Activated CD4-positive, alpha-beta T cell treated with anti-CD3 and anti-CD28 coated beads for 36 hours (primary cell): ENCODE measurements around the gene PLA2G4B. TPM values are rescaled to one million over a fixed set of nuclear protein-coding genes. Genes with fewer than 3 reads are reported as not detected.

Experiments
- ATAC-seq: fragments of 200-7000 bp; cut with Tn5 transposase; one replicate; pipeline ENCODE4 v1.10.0; 2021; ENCODE audit warnings: mild to moderate bottlenecking, moderate library complexity
- CTCF ChIA-PET: fragments of 350-600 bp; sonication (Branson Sonifier 250); formaldehyde crosslinking; loops from one replicate; lab custom pipeline; 2021; ENCODE audit warnings: antibody characterized with exemption; lab: Charles Lee
- POLR2A ChIA-PET: fragments of 350-600 bp; sonication (Branson Sonifier 250); formaldehyde crosslinking; loops from one replicate; lab custom pipeline; 2021; ENCODE audit warnings: antibody characterized with exemption, inconsistent platforms; lab: Charles Lee
- DNase-seq: peaks from one replicate; pipeline ENCODE4 v3.0.0-alpha.2; 2020
- H3K27ac Mint-ChIP-seq: one replicate; pipeline ENCODE4 v1.8.0; 2021; ENCODE audit warnings: mixed read lengths
- H3K27me3 Mint-ChIP-seq: one replicate; pipeline ENCODE4 v1.8.0; 2021; ENCODE audit warnings: mixed read lengths
- H3K36me3 Mint-ChIP-seq: one replicate; pipeline ENCODE4 v1.8.0; 2021; ENCODE audit warnings: low read depth, mixed read lengths
- H3K4me1 Mint-ChIP-seq: one replicate; pipeline ENCODE4 v1.8.0; 2021; ENCODE audit warnings: mixed read lengths
- H3K4me3 Mint-ChIP-seq: one replicate; pipeline ENCODE4 v1.8.0; 2021; ENCODE audit warnings: mild to moderate bottlenecking, moderate library complexity, mixed read lengths
- H3K9me3 Mint-ChIP-seq: one replicate; pipeline ENCODE4 v1.8.0; 2021; ENCODE audit warnings: low read depth, mixed read lengths
- intact Hi-C, 2 experiments: fragments of 100-400 bp; cut with DNase I in 1 of 2; cut with micrococcal nuclease in 1 of 2; formaldehyde crosslinking; loops; one replicate each; pipeline versions ENCODE4 v1.14.2 to v1.15.1; 2022 to 2024; cut with DNase I, micrococcal nuclease
- total RNA-seq, 2 experiments: library from RNA; stranded (reverse); gene quantifications; one replicate each; pipeline ENCODE4 v1.2.3, GENCODE V29; 2021

The PLA2G4B gene
- total RNA-seq, 2 experiments from 2014 or later, result 5.0 to 6.9 TPM

- peaks cover 9% of the 10 kb centered on the region for H3K36me3 Mint-ChIP-seq
- DNase-seq, result no peak
- no peaks in the 10 kb centered on the region for H3K9me3 Mint-ChIP-seq
- ATAC-seq, result no peak
- H3K27ac Mint-ChIP-seq, result no peak overlapping the region
- no peaks in the 10 kb centered on the region for H3K27me3 Mint-ChIP-seq
- H3K4me1 Mint-ChIP-seq, result peaks cover 2% of the 10 kb centered on the region
- no peak overlapping the region for H3K4me3 Mint-ChIP-seq
- intact Hi-C loops, result no loop called here
- ChIA-PET POLR2A (no interaction called here), CTCF (interaction anchor here (1.1 to 1.6 kb wide), 2 partner anchors 10 to 49 kb away, joined by 3 to 5 read pairs; no protein-coding TSS in a partner anchor)
These were observed 16.8 kb upstream of the PLA2G4B start for GRCh38 chr15:41821831-41822230.

GRCh38 chr15:41822471-41822870 lies 16.2 kb upstream of the PLA2G4B start:
- intact Hi-C loops, result no loop called here
- H3K9me3 Mint-ChIP-seq, result no peaks in the 10 kb centered on the region
- no peak for ATAC-seq
- peaks cover 3% of the 10 kb centered on the region for H3K36me3 Mint-ChIP-seq
- H3K4me1 Mint-ChIP-seq, result peaks cover 2% of the 10 kb centered on the region
- POLR2A ChIA-PET, result no interaction called here
- H3K4me3 Mint-ChIP-seq, result no peak overlapping the region
- H3K27me3 Mint-ChIP-seq, result no peaks in the 10 kb centered on the region
- DNase-seq, result no peak
- H3K27ac Mint-ChIP-seq, result no peak overlapping the region
- CTCF ChIA-PET, result interaction anchor here (0.6 to 1.6 kb wide), 2 partner anchors 38 to 50 kb away, joined by 5 read pairs; no protein-coding TSS in a partner anchor

- H3K27ac Mint-ChIP-seq, result no peak overlapping the region
- CTCF ChIA-PET, result interaction anchor here (0.6 to 1.2 kb wide), 2 partner anchors 12 to 38 kb away, joined by 4 to 5 read pairs; no protein-coding TSS in a partner anchor
These were observed 15.7 kb upstream of the PLA2G4B start for GRCh38 chr15:41822957-41823356.

GRCh38 chr15:41823502-41823901 lies 15.1 kb upstream of the PLA2G4B start:
- H3K27ac Mint-ChIP-seq, result no peak overlapping the region
- DNase-seq (no peak), ATAC-seq (no peak)
- CTCF ChIA-PET, result interaction anchor here (0.8 to 1.2 kb wide), 2 partner anchors 13 to 49 kb away, joined by 3 to 4 read pairs; partner anchors contain the start of gene MAPKBP1
- intact Hi-C loops, result no loop called here
- H3K4me3 Mint-ChIP-seq, result no peak overlapping the region
- H3K4me1 Mint-ChIP-seq, result peaks cover 4% of the 10 kb centered on the region
- POLR2A ChIA-PET, result no interaction called here
- H3K36me3 Mint-ChIP-seq, result peaks cover 3% of the 10 kb centered on the region
- no peaks in the 10 kb centered on the region for H3K9me3 Mint-ChIP-seq
- H3K27me3 Mint-ChIP-seq, result no peaks in the 10 kb centered on the region

More at GRCh38 chr15:41822957-41823356, 15.7 kb upstream of the PLA2G4B start:
- POLR2A ChIA-PET, result no interaction called here
- Mint-ChIP-seq H3K27me3 (no peaks in the 10 kb centered on the region), H3K36me3 (peaks cover 3% of the 10 kb centered on the region), H3K9me3 (no peaks in the 10 kb centered on the region), H3K4me1 (peaks cover 4% of the 10 kb centered on the region), H3K4me3 (no peak overlapping the region)
- DNase-seq, result no peak
- intact Hi-C loops, result no loop called here
- no peak for ATAC-seq

- intact Hi-C loops, result no loop called here
- Mint-ChIP-seq H3K27ac (no peak overlapping the region), H3K4me1 (peaks cover 10% of the 10 kb centered on the region), H3K27me3 (no peaks in the 10 kb centered on the region), H3K9me3 (no peaks in the 10 kb centered on the region), H3K36me3 (peaks cover 3% of the 10 kb centered on the region), H3K4me3 (no peak overlapping the region)
- ChIA-PET POLR2A (no interaction called here), CTCF (interaction anchor here (0.8 to 1.2 kb wide), 2 partner anchors 13 to 50 kb away, joined by 3 to 4 read pairs; partner anchors contain the start of gene MAPKBP1)
- ATAC-seq (no peak), DNase-seq (no peak)
These were observed 14.4 kb upstream of the PLA2G4B start for GRCh38 chr15:41824062-41824745.

- intact Hi-C loops, result loop anchor here (5.0 kb wide), 6 partner anchors 77 to 708 kb away; partner anchors contain the start of genes EHD4 (in 1 of the 2), GANC (in 1 of the 2), INO80 (in 1 of the 2) and NUSAP1 (in 1 of the 2)
- Mint-ChIP-seq H3K27me3 (no peaks in the 10 kb centered on the region), H3K27ac (no peak overlapping the region), H3K4me3 (no peak overlapping the region), H3K4me1 (peaks cover 17% of the 10 kb centered on the region), H3K36me3 (peaks cover 3% of the 10 kb centered on the region), H3K9me3 (no peaks in the 10 kb centered on the region)
- POLR2A ChIA-PET, result no interaction called here
- no peak for DNase-seq
- ATAC-seq, result no peak
- CTCF ChIA-PET, result interaction anchor here (1.1 to 1.2 kb wide), 2 partner anchors 13 to 51 kb away, joined by 4 to 5 read pairs; no protein-coding TSS in a partner anchor
These were observed 13.5 kb upstream of the PLA2G4B start for GRCh38 chr15:41825145-41825544.

GRCh38 chr15:41825572-41826535 lies 12.8 kb upstream of the PLA2G4B start:
- DNase-seq (no peak), ATAC-seq (no peak)
- Mint-ChIP-seq H3K4me3 (no peak overlapping the region), H3K4me1 (peaks cover 18% of the 10 kb centered on the region), H3K36me3 (peaks cover 3% of the 10 kb centered on the region), H3K9me3 (no peaks in the 10 kb centered on the region), H3K27ac (no peak overlapping the region), H3K27me3 (no peaks in the 10 kb centered on the region)
- intact Hi-C loops, result loop anchor here (5.0 kb wide), 6 partner anchors 76 to 709 kb away; partner anchors contain the start of genes EHD4 (in 1 of the 2), GANC (in 1 of the 2), INO80 (in 1 of the 2) and NUSAP1 (in 1 of the 2)
- CTCF ChIA-PET, result interaction anchor here (0.6 to 3.0 kb wide), 4 partner anchors 14 to 394 kb away, joined by 4 to 18 read pairs (median 5); partner anchors contain the start of gene MAPKBP1
- POLR2A ChIA-PET, result no interaction called here

GRCh38 chr15:41827290-41827879 lies 11.3 kb upstream of the PLA2G4B start:
- Mint-ChIP-seq H3K4me1 (peaks cover 33% of the 10 kb centered on the region), H3K27me3 (no peaks in the 10 kb centered on the region), H3K9me3 (no peaks in the 10 kb centered on the region), H3K36me3 (peaks cover 2% of the 10 kb centered on the region), H3K4me3 (peak overlapping the region; percentile 80), H3K27ac (peak overlapping the region; percentile 69)
- CTCF ChIA-PET, result interaction anchor here (0.6 to 3.0 kb wide), 4 partner anchors 17 to 142 kb away, joined by 3 to 18 read pairs (median 4); partner anchors contain the start of gene MAPKBP1
- intact Hi-C loops, result loop anchor here (5.0 kb wide), 6 partner anchors 75 to 710 kb away; partner anchors contain the start of genes EHD4 (in 1 of the 2), GANC (in 1 of the 2), INO80 (in 1 of the 2) and NUSAP1 (in 1 of the 2)
- POLR2A ChIA-PET, result interaction anchor here (0.6 to 0.7 kb wide), 3 partner anchors 53 to 221 kb away, joined by 3 to 6 read pairs (median 4); partner anchors contain the start of gene MAPKBP1
- ATAC-seq (peak; percentile 1), DNase-seq (peak; percentile 43)

GRCh38 chr15:41827880-41828806 lies 10.5 kb upstream of the PLA2G4B start, which contains the start of gene JMJD7:
JMJD7 (plus strand) TSS chr15:41828092; CDS start chr15:41828125, 33 bp downstream.
- peak; percentile 99 for DNase-seq
- H3K9me3 Mint-ChIP-seq, result no peaks in the 10 kb centered on the region
- peaks cover 41% of the 10 kb centered on the region for H3K4me1 Mint-ChIP-seq
- ChIA-PET CTCF (interaction anchor here (0.6 to 3.0 kb wide), 5 partner anchors 27 to 225 kb away, joined by 3 to 18 read pairs (median 3); partner anchors contain the start of gene MAPKBP1), POLR2A (no interaction called here)
- intact Hi-C loops, result loop anchor here (1.0 to 5.0 kb wide), 18 partner anchors 54 to 711 kb away; partner anchors contain the start of genes EHD4 (in 2 of the 2), MAPKBP1 (in 2 of the 2), MGA (in 2 of the 2) and CHP1 (in 1 of the 2)
- peak within 1 kb of the TSS; percentile 80 for H3K4me3 Mint-ChIP-seq
- no peaks in the 10 kb centered on the region for H3K27me3 Mint-ChIP-seq
- peaks cover 6% of the 10 kb centered on the region for H3K36me3 Mint-ChIP-seq
- ATAC-seq, result peak; percentile 96
- H3K27ac Mint-ChIP-seq, result peak within 1 kb of the TSS; percentile 69
